IMR-90 (cell line): ENCODE results near the gene FAM193A. TPM values are rescaled to one million over a fixed set of nuclear protein-coding genes. Genes with fewer than 3 reads are reported as not detected.

Experiments used
- ATAC-seq: fragments of 200-7000 bp; cut with Tn5 transposase; 2 replicates; pipeline ENCODE4 v1.9.1; 2020; ENCODE audit warnings: low read depth, mild to moderate bottlenecking, moderate library complexity
- BruUV-seq: library from RNA; stranded (reverse); fragments of 400-500 nt; replicated peaks from 2 replicates; lab custom pipeline; 2021; lab: Mats Ljungman, UMichigan
- CTCF ChIA-PET: fragments of 300-600 bp; formaldehyde crosslinking; extraction: SDS; loops from one replicate; lab custom pipeline; 2021; ENCODE audit warnings: antibody characterized with exemption; lab: Yijun Ruan, JAX
- POLR2A ChIA-PET: fragments of 300-600 bp; sonication (Branson Sonifier 250); formaldehyde crosslinking; loops from one replicate; lab custom pipeline; 2022; ENCODE audit warnings: antibody characterized with exemption; ENCODE audit not compliant: unreplicated experiment; lab: Charles Lee
- DNase-seq: peaks from one replicate; pipeline ENCODE4 v3.0.0; 2013
- H2AFZ ChIP-seq: replicated peaks from 2 replicates; pipeline ENCODE3; 2013; ENCODE audit warnings: low read length, mild to moderate bottlenecking; ENCODE audit not compliant: poor library complexity
- H2AK5ac ChIP-seq: 2 replicates; pipeline ENCODE4 v1.6.1; 2013; ENCODE audit warnings: low read depth, low read length, inconsistent platforms
- H2AK9ac ChIP-seq: replicated peaks from 2 replicates; pipeline ENCODE3; 2013; ENCODE audit warnings: mild to moderate bottlenecking, low read depth, low read length, moderate library complexity; ENCODE audit not compliant: poor library complexity
- H2BK120ac ChIP-seq: 2 replicates; pipeline ENCODE4 v1.6.1; 2013; ENCODE audit warnings: low read depth, low read length, inconsistent platforms
- H2BK15ac ChIP-seq: 3 replicates; pipeline ENCODE4 v1.6.1; 2013; ENCODE audit warnings: low read depth, low read length, inconsistent platforms
- H2BK20ac ChIP-seq: 2 replicates; pipeline ENCODE4 v1.6.1; 2013; ENCODE audit warnings: low read depth, mild to moderate bottlenecking, inconsistent platforms, low read length, moderate library complexity
- H2BK5ac ChIP-seq: 2 replicates; pipeline ENCODE4 v1.6.1; 2013; ENCODE audit warnings: mild to moderate bottlenecking, low read depth, low read length, inconsistent platforms; ENCODE audit not compliant: poor library complexity, severe bottlenecking
- H3K14ac ChIP-seq: replicated peaks from 2 replicates; pipeline ENCODE4 v1.6.1; 2013; ENCODE audit warnings: low read depth, low read length, inconsistent platforms
- H3K18ac ChIP-seq: 2 replicates; pipeline ENCODE4 v1.6.1; 2013; ENCODE audit warnings: low read depth, low read length, control low read depth
- H3K23ac ChIP-seq: 2 replicates; pipeline ENCODE4 v1.6.1; 2013; ENCODE audit warnings: low read depth, low read length, inconsistent platforms
- H3K27ac ChIP-seq: 2 replicates; pipeline ENCODE4 v1.5.1; 2013; ENCODE audit warnings: mild to moderate bottlenecking, control low read depth, low read length; ENCODE audit not compliant: insufficient read depth
- H3K27me3 ChIP-seq: 2 replicates; pipeline ENCODE4 v1.6.1; 2013; ENCODE audit warnings: low read length; ENCODE audit not compliant: control insufficient read depth, insufficient read depth
- H3K36me3 ChIP-seq: 2 replicates; pipeline ENCODE4 v1.6.1; 2013; ENCODE audit warnings: low read length, mixed read lengths; ENCODE audit not compliant: control insufficient read depth, insufficient read depth
- H3K4ac ChIP-seq: 2 replicates; pipeline ENCODE4 v1.6.1; 2013; ENCODE audit warnings: low read depth, low read length, inconsistent platforms
- H3K4me1 ChIP-seq: 2 replicates; pipeline ENCODE4 v1.6.1; 2013; ENCODE audit warnings: low read length, mixed read lengths; ENCODE audit not compliant: control insufficient read depth, insufficient read depth
- H3K4me2 ChIP-seq: 2 replicates; pipeline ENCODE4 v1.6.1; 2013; ENCODE audit warnings: low read depth, mild to moderate bottlenecking, control low read depth, low read length, moderate library complexity
- H3K4me3 ChIP-seq: 2 replicates; pipeline ENCODE4 v1.5.1; 2013; ENCODE audit warnings: low read depth, mild to moderate bottlenecking, control low read depth, low read length, moderate library complexity; ENCODE audit not compliant: insufficient read depth
- H3K56ac ChIP-seq: 2 replicates; pipeline ENCODE4 v1.6.1; 2013; ENCODE audit warnings: low read length, inconsistent platforms; ENCODE audit not compliant: insufficient read depth; ENCODE audit errors: extremely low read depth
- H3K79me1 ChIP-seq, 2 experiments: 2 replicates each; pipeline ENCODE4 v1.6.1; 2013; ENCODE audit warnings: low read length in 2 of 2, inconsistent platforms in 1 of 2, low read depth in 1 of 2
- H3K9ac ChIP-seq: 2 replicates; pipeline ENCODE4 v1.6.1; 2013; ENCODE audit warnings: low read depth, low read length, control low read depth
- H3K9me1 ChIP-seq: 2 replicates; pipeline ENCODE4 v1.6.1; 2013; ENCODE audit warnings: low read length, inconsistent platforms; ENCODE audit not compliant: insufficient read depth
- H3K9me3 ChIP-seq: 2 replicates; pipeline ENCODE4 v1.6.1; 2013; ENCODE audit warnings: low read length; ENCODE audit not compliant: control insufficient read depth, insufficient read depth
- H4K20me1 ChIP-seq: 2 replicates; pipeline ENCODE4 v1.6.1; 2013; ENCODE audit warnings: low read length, inconsistent platforms; ENCODE audit not compliant: insufficient read depth
- H4K5ac ChIP-seq: 2 replicates; pipeline ENCODE4 v1.6.1; 2013; ENCODE audit warnings: mild to moderate bottlenecking, low read depth, low read length, control low read depth
- H4K8ac ChIP-seq, 2 experiments: 2 replicates each; pipeline ENCODE4 v1.6.1; 2013; ENCODE audit warnings: low read depth in 2 of 2, low read length in 2 of 2, control low read depth in 1 of 2, inconsistent platforms in 1 of 2
- H4K91ac ChIP-seq: 2 replicates; pipeline ENCODE4 v1.6.1; 2013; ENCODE audit warnings: low read depth, low read length, inconsistent platforms; ENCODE audit not compliant: insufficient read depth
- BHLHE40 ChIP-seq: fragments of 150-350 bp; IDR thresholded peaks from 2 replicates; pipeline ENCODE4 v1.6.1; 2016; ENCODE audit warnings: mild to moderate bottlenecking, low read depth, low read length
- CEBPB ChIP-seq: IDR thresholded peaks from 2 replicates; pipeline ENCODE4 v1.6.1; 2012; ENCODE audit warnings: low read depth, low read length, improper control_type of control experiment
- CHD1 ChIP-seq: IDR thresholded peaks from 2 replicates; pipeline ENCODE4 v1.6.1; 2012; ENCODE audit warnings: low read depth, low read length, improper control_type of control experiment
- ELK1 ChIP-seq: fragments of 150-350 bp; IDR thresholded peaks from 2 replicates; pipeline ENCODE4 v1.6.1; 2016; ENCODE audit warnings: low read depth, mild to moderate bottlenecking, low read length, moderate library complexity, borderline replicate concordance
- MAFK ChIP-seq: IDR thresholded peaks from 2 replicates; pipeline ENCODE4 v1.6.1; 2012; ENCODE audit warnings: low read depth, low read length, improper control_type of control experiment
- MAZ ChIP-seq: IDR thresholded peaks from 2 replicates; pipeline ENCODE4 v1.6.1; 2012; ENCODE audit warnings: low read depth, mild to moderate bottlenecking, low read length, improper control_type of control experiment, moderate library complexity, borderline replicate concordance
- RAD21 ChIP-seq: IDR thresholded peaks from 2 replicates; pipeline ENCODE4 v1.6.1; 2012; ENCODE audit warnings: low read length, improper control_type of control experiment
- RCOR1 ChIP-seq: IDR thresholded peaks from 2 replicates; pipeline ENCODE4 v1.6.1; 2012; ENCODE audit warnings: mild to moderate bottlenecking, low read length, improper control_type of control experiment; ENCODE audit not compliant: insufficient replicate concordance
- SMC3 ChIP-seq: fragments of 150-350 bp; IDR thresholded peaks from 2 replicates; pipeline ENCODE4 v1.6.1; 2016; ENCODE audit warnings: low read depth, mild to moderate bottlenecking, antibody characterized with exemption, low read length, moderate library complexity
- USF2 ChIP-seq: fragments of 150-350 bp; IDR thresholded peaks from 2 replicates; pipeline ENCODE4 v1.6.1; 2017; ENCODE audit warnings: mild to moderate bottlenecking, antibody characterized with exemption, low read length, low read depth
- WGBS, 2 experiments: methylation state at CpG; one replicate each; pipeline versions ENCODE4 v1.1.5 to v1.1.7; 2013; ENCODE audit warnings: missing lambda C conversion rate in 2 of 2; ENCODE audit not compliant: insufficient read length in 1 of 2; ENCODE audit errors: extremely low coverage in 2 of 2; 5-methylcytosine and 5-hydroxymethylcytosine counted together
- dilution Hi-C: fragments of 300-500 bp; cut with HindIII; formaldehyde crosslinking; loops from one replicate; pipeline ENCODE4 v1.14.3; 2018; ENCODE audit warnings: low sequenced_read_pairs; ENCODE audit not compliant: unreplicated experiment
- in situ Hi-C: fragments of 300-500 bp; cut with MboI; formaldehyde crosslinking; loops from 3 replicates; pipeline ENCODE4 v1.14.3; 2019; ENCODE audit warnings: low sequenced_read_pairs, inconsistent platforms, mixed read lengths
- intact Hi-C: fragments of 100-400 bp; cut with micrococcal nuclease; formaldehyde crosslinking; loops from 2 replicates; pipeline ENCODE4 v1.10.0; 2022
- polyA plus RNA-seq, 3 experiments: library from polyadenylated mRNA; depleted of rRNA; stranded (reverse); fragments of >200 nt; gene quantifications; 2 replicates each; pipeline ENCODE4 v1.2.3, GENCODE V29; 2012; ENCODE audit warnings: low replicate concordance in 1 of 3
- total RNA-seq: library from RNA; depleted of rRNA; stranded (reverse); fragments of >200 nt; gene quantifications from 2 replicates; pipeline ENCODE4 v1.2.3, GENCODE V29; 2012

The FAM193A gene
- total and polyA plus RNA-seq, 2 of the 4 experiments (the other 2 are of a cell fraction) = 6.8 to 11.0 TPM

GRCh38 chr4:2771264-2771663, 234.8 kb downstream of the FAM193A start:
- peak overlapping the region; percentile 67 for H4K5ac ChIP-seq
- ChIA-PET POLR2A (no interaction called here), CTCF (no interaction called here)
- H2AFZ ChIP-seq = peak overlapping the region; percentile 59
- H2AK5ac ChIP-seq = peak overlapping the region; percentile 39; the same call in 1 of the 2 replicates
- H3K23ac ChIP-seq = peak overlapping the region; percentile 37; the same call in 1 of the 2 replicates
- H2BK120ac ChIP-seq = peak overlapping the region; percentile 66; the same call in 1 of the 2 replicates
- H4K20me1 ChIP-seq = no peaks in the 10 kb centered on the region
- peak overlapping the region; percentile 30; the same call in 1 of the 2 replicates for H3K27ac ChIP-seq
- H4K8ac ChIP-seq = peak overlapping the region in 1 of 2 experiments; percentile 85; a peak in 2 of 4 replicates
- peak overlapping the region; percentile 23 for H2AK9ac ChIP-seq
- H3K4me3 ChIP-seq = no peak overlapping the region
- peak overlapping the region; percentile 41 for H2BK5ac ChIP-seq
- H3K36me3 ChIP-seq = no peaks in the 10 kb centered on the region
- peak; percentile 57 for ATAC-seq
- no peaks in the 10 kb centered on the region for H3K27me3 ChIP-seq
- H3K56ac ChIP-seq = no peak overlapping the region
- in situ Hi-C loops = loop anchor here (25.0 kb wide), 1 partner anchor 266 kb away; no protein-coding TSS in a partner anchor
- no peak overlapping the region for H3K9ac ChIP-seq
- dilution Hi-C loops = no loop called here
- H4K91ac ChIP-seq = peak overlapping the region; percentile 27; the same call in 1 of the 2 replicates
- BruUV-seq = no TSS peak
- H3K18ac ChIP-seq = 0 out of 2 replicates have a peak overlapping the region, but pooled peaks have one; percentile 17
- no peak overlapping the region; the same call in 2 of the 3 replicates for H2BK15ac ChIP-seq
- TF ChIP-seq BHLHE40 (no peak), SMC3 (no peak), CEBPB (no peak), CHD1 (no peak), USF2 (no peak), MAFK (no peak), MAZ (no peak), ELK1 (no peak), RAD21 (no peak), RCOR1 (no peak)
- H3K4me2 ChIP-seq = no peak overlapping the region
- H2BK20ac ChIP-seq = peak overlapping the region; percentile 54; the same call in 1 of the 2 replicates
- intact Hi-C loops = no loop called here
- no peak for DNase-seq
- H3K4me1 ChIP-seq = peaks cover 7% of the 10 kb centered on the region; the same call in 1 of the 2 replicates
- H3K9me1 ChIP-seq = no peaks in the 10 kb centered on the region
- H3K9me3 ChIP-seq = no peaks in the 10 kb centered on the region
- 60% methylated on average over 1 of the region's 3 CpGs; no CpG with 5 or more reads in 1 of the 2 experiments for WGBS, 2 experiments
- H3K79me1 ChIP-seq = no peaks in the 10 kb centered on the region
- peak overlapping the region; percentile 90 for H3K14ac ChIP-seq
- H3K4ac ChIP-seq = peak overlapping the region; percentile 84
